ENCODE data around the gene ANKS1A. TPM values are rescaled to one million over a fixed set of nuclear protein-coding genes. Genes with fewer than 3 reads are reported as not detected.
"Not testable (repeated sequence)": the region's sequence is repeated elsewhere in the genome, so short reads cannot be mapped to it uniquely, and the experiment has no call there.

Gene ANKS1A
- total RNA-seq, 2 donors from 2014 or later, result 34.9 to 36.4 TPM

GRCh38 chr6:34993213-34993612, 104.2 kb downstream of the ANKS1A start:
- peaks cover 8% of the 10 kb centered on the region for H3K9me3 ChIP-seq (ENCODE audit: control insufficient read depth, low read length)
- peak overlapping the region; percentile 28 for H3K27ac Mint-ChIP-seq
- no peak overlapping the region for H3K27ac ChIP-seq (ENCODE audit: low read depth, low read length)
- DNase-seq, result no peak
- no peak overlapping the region for H3K9ac ChIP-seq (ENCODE audit: extremely low read depth, low read length, poor library complexity, severe bottlenecking)
- no peaks in the 10 kb centered on the region for H3K27me3 Mint-ChIP-seq (ENCODE audit: insufficient read depth)
- H3K4me3 Mint-ChIP-seq, result no peak overlapping the region
- peaks cover 6% of the 10 kb centered on the region for H3K4me1 ChIP-seq (ENCODE audit: control insufficient read depth, insufficient read depth, low read length)
- TF ChIP-seq, protein P1, sequence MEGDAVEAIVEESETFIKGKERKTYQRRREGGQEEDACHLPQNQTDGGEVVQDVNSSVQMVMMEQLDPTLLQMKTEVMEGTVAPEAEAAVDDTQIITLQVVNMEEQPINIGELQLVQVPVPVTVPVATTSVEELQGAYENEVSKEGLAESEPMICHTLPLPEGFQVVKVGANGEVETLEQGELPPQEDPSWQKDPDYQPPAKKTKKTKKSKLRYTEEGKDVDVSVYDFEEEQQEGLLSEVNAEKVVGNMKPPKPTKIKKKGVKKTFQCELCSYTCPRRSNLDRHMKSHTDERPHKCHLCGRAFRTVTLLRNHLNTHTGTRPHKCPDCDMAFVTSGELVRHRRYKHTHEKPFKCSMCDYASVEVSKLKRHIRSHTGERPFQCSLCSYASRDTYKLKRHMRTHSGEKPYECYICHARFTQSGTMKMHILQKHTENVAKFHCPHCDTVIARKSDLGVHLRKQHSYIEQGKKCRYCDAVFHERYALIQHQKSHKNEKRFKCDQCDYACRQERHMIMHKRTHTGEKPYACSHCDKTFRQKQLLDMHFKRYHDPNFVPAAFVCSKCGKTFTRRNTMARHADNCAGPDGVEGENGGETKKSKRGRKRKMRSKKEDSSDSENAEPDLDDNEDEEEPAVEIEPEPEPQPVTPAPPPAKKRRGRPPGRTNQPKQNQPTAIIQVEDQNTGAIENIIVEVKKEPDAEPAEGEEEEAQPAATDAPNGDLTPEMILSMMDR (conservative IDR thresholded peaks at IDR 0.05), result no peak
- H3K9me3 Mint-ChIP-seq, result peaks cover 10% of the 10 kb centered on the region
- peaks cover 76% of the 10 kb centered on the region for H3K36me3 ChIP-seq (ENCODE audit: control insufficient read depth, insufficient read depth, low read length)
- no peak overlapping the region for H3K4me3 ChIP-seq (ENCODE audit: low read length)
- H3K27me3 ChIP-seq (ENCODE audit: control insufficient read depth, insufficient read depth, low read length, poor library complexity, severe bottlenecking), result no peaks in the 10 kb centered on the region
- peaks cover 58% of the 10 kb centered on the region for H3K36me3 Mint-ChIP-seq (ENCODE audit: low read depth)
- 93 to 100% methylated on average over 2 to 3 of the region's 3 CpGs for WGBS, 2 experiments (ENCODE audit: insufficient coverage in 1 of 2, insufficient read length in 1 of 2)
- H3K4me1 Mint-ChIP-seq, result peaks cover 28% of the 10 kb centered on the region

DNA sequence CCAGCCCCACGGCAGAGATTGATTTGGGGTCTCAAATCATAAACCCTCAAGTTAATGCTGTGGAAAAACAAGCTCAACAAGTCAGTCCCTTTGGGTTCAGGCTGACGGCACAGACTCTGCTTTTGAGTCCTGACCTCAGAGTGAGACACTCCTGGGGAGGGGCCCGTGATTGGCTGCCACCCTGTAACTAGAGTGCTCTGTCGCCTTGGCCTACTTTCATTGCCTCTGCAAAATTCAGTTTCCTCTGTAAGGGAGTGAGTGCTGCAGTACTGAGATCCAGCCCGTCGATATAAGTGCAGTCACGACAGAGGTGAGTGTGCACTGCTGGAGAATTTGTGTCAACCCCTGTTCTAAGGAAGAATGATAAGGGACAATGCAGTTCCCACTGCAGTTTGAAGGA, 105.6 kb downstream of the ANKS1A start:
- peaks cover 8% of the 10 kb centered on the region for H3K9me3 ChIP-seq (ENCODE audit: control insufficient read depth, low read length)
- H3K27ac Mint-ChIP-seq, result no peak overlapping the region
- H3K4me1 ChIP-seq (ENCODE audit: control insufficient read depth, insufficient read depth, low read length), result peaks cover 9% of the 10 kb centered on the region
- H3K27me3 Mint-ChIP-seq (ENCODE audit: insufficient read depth), result no peaks in the 10 kb centered on the region
- TF ChIP-seq, protein P1 (conservative IDR thresholded peaks at IDR 0.05), result no peak
- 96 to 99% methylated on average over 6 to 7 of the region's 7 CpGs for WGBS, 2 experiments (ENCODE audit: insufficient coverage in 1 of 2, insufficient read length in 1 of 2)
- DNase-seq, result no peak
- no peak overlapping the region for H3K9ac ChIP-seq (ENCODE audit: extremely low read depth, low read length, poor library complexity, severe bottlenecking)
- peaks cover 61% of the 10 kb centered on the region for H3K36me3 Mint-ChIP-seq (ENCODE audit: low read depth)
- H3K9me3 Mint-ChIP-seq, result peaks cover 15% of the 10 kb centered on the region
- H3K4me1 Mint-ChIP-seq, result peaks cover 37% of the 10 kb centered on the region
- no peak overlapping the region for H3K4me3 ChIP-seq (ENCODE audit: low read length)
- no peak overlapping the region for H3K4me3 Mint-ChIP-seq
- H3K27ac ChIP-seq (ENCODE audit: low read depth, low read length), result no peak overlapping the region
- H3K27me3 ChIP-seq (ENCODE audit: control insufficient read depth, insufficient read depth, low read length, poor library complexity, severe bottlenecking), result no peaks in the 10 kb centered on the region
- peaks cover 63% of the 10 kb centered on the region for H3K36me3 ChIP-seq (ENCODE audit: control insufficient read depth, insufficient read depth, low read length)

DNA sequence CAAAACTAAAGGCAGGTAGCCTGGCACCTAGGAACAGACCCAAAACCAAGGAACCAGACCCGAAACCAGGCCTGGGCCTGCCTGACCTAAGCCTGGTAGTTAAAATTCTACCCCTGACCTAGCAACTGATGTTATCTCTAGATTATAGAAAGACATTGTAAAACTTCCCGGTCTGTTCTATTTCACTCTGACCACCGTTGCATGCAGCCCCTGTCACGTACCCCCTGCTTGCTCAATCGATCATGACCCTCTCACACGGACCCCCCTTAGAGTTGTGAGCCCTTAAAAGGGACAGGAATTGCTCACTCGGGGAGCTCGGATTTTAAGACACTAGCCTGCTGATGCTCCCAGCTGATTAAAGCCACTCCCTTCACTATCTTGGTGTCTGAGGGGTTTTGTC, 109.4 kb downstream of the ANKS1A start:
- peaks cover 58% of the 10 kb centered on the region for H3K36me3 Mint-ChIP-seq (ENCODE audit: low read depth)
- 85 to 89% methylated on average over 2 to 8 of the region's 8 CpGs for WGBS, 2 experiments (ENCODE audit: insufficient coverage in 1 of 2, insufficient read length in 1 of 2)
- not testable (repeated sequence) for H3K9ac ChIP-seq (ENCODE audit: extremely low read depth, low read length, poor library complexity, severe bottlenecking); H3K27ac ChIP-seq (ENCODE audit: low read depth, low read length); DNase-seq; H3K27me3 Mint-ChIP-seq (ENCODE audit: insufficient read depth); H3K4me3 Mint-ChIP-seq; H3K4me1 ChIP-seq (ENCODE audit: control insufficient read depth, insufficient read depth, low read length); H3K9me3 ChIP-seq (ENCODE audit: control insufficient read depth, low read length); H3K4me3 ChIP-seq (ENCODE audit: low read length); H3K27me3 ChIP-seq (ENCODE audit: control insufficient read depth, insufficient read depth, low read length, poor library complexity, severe bottlenecking)
- peaks cover 46% of the 10 kb centered on the region for H3K36me3 ChIP-seq (ENCODE audit: control insufficient read depth, insufficient read depth, low read length)
- H3K27ac Mint-ChIP-seq, result peak overlapping the region; percentile 78
- peaks cover 15% of the 10 kb centered on the region for H3K9me3 Mint-ChIP-seq
- peaks cover 16% of the 10 kb centered on the region for H3K4me1 Mint-ChIP-seq

DNA sequence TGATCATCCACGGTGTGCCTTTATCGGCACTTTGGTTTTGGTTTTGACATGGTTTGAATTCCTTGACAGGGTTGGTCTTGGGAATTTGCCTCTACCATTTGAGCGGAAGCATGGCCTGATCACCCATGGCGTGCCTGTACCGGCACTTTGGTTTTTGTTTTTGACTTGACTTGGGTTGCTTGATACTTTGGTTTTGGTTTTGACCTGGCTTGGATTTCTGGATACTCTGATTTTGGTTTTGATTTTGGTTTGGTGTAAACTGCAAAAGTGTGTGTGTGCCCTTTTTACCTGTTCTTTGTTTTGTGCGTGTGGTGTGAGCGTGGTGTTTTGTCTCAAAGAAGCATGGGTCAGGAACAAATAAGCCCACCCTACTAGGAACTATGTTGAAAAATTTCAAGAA, 110.1 kb downstream of the ANKS1A start:
- not testable (repeated sequence) for DNase-seq; H3K27me3 ChIP-seq (ENCODE audit: control insufficient read depth, insufficient read depth, low read length, poor library complexity, severe bottlenecking); H3K27ac ChIP-seq (ENCODE audit: low read depth, low read length); H3K27me3 Mint-ChIP-seq (ENCODE audit: insufficient read depth); H3K9me3 ChIP-seq (ENCODE audit: control insufficient read depth, low read length); H3K27ac Mint-ChIP-seq; H3K4me3 Mint-ChIP-seq; H3K9ac ChIP-seq (ENCODE audit: extremely low read depth, low read length, poor library complexity, severe bottlenecking); H3K4me1 ChIP-seq (ENCODE audit: control insufficient read depth, insufficient read depth, low read length); H3K4me3 ChIP-seq (ENCODE audit: low read length)
- Mint-ChIP-seq H3K4me1 (peaks cover 14% of the 10 kb centered on the region), H3K36me3 (ENCODE audit: low read depth) (peaks cover 58% of the 10 kb centered on the region), H3K9me3 (peaks cover 15% of the 10 kb centered on the region)
- H3K36me3 ChIP-seq (ENCODE audit: control insufficient read depth, insufficient read depth, low read length), result peaks cover 38% of the 10 kb centered on the region
- WGBS, 2 experiments (ENCODE audit: insufficient coverage in 1 of 2, insufficient read length in 1 of 2), result 94 to 100% methylated on average over 1 to 7 of the region's 7 CpGs

- H3K4me1 ChIP-seq (ENCODE audit: control insufficient read depth, insufficient read depth, low read length); H3K9ac ChIP-seq (ENCODE audit: extremely low read depth, low read length, poor library complexity, severe bottlenecking); H3K9me3 ChIP-seq (ENCODE audit: control insufficient read depth, low read length); H3K27me3 ChIP-seq (ENCODE audit: control insufficient read depth, insufficient read depth, low read length, poor library complexity, severe bottlenecking); H3K4me3 ChIP-seq (ENCODE audit: low read length); H3K4me3 Mint-ChIP-seq; DNase-seq; H3K27me3 Mint-ChIP-seq (ENCODE audit: insufficient read depth); H3K27ac ChIP-seq (ENCODE audit: low read depth, low read length): not testable (repeated sequence)
- WGBS, 2 experiments (ENCODE audit: insufficient coverage in 1 of 2, insufficient read length in 1 of 2), result 100% methylated on average over 2 to 4 of the region's 4 CpGs
- Mint-ChIP-seq H3K36me3 (ENCODE audit: low read depth) (peaks cover 52% of the 10 kb centered on the region), H3K9me3 (peaks cover 15% of the 10 kb centered on the region), H3K27ac (peak overlapping the region; percentile 11), H3K4me1 (peaks cover 14% of the 10 kb centered on the region)
- peaks cover 36% of the 10 kb centered on the region for H3K36me3 ChIP-seq (ENCODE audit: control insufficient read depth, insufficient read depth, low read length)
These were observed 110.9 kb downstream of the ANKS1A start for GRCh38 chr6:34999962-35000361.

DNA sequence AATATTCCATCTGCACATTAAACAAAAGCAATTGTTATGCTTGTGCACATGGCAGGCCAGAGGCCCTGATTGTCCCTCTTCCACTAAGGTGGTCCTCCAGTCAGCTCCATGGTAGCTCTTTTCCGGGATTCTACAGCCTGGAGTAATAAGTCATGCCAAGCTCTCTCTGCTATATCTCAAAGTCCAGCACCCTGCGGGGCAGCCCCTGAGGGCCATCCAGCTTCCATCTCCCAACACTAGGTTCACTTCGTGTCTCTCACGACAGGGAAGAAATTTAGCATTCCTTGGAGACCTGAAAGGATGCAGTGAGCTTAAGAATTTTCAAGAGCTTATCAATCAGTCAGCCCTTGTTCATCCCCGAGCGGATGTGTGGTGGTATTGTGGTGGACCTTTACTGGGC, 112.3 kb downstream of the ANKS1A start:
- not testable (repeated sequence) for H3K9ac ChIP-seq (ENCODE audit: extremely low read depth, low read length, poor library complexity, severe bottlenecking); H3K9me3 ChIP-seq (ENCODE audit: control insufficient read depth, low read length); DNase-seq; H3K4me3 Mint-ChIP-seq; H3K4me1 ChIP-seq (ENCODE audit: control insufficient read depth, insufficient read depth, low read length); H3K27me3 Mint-ChIP-seq (ENCODE audit: insufficient read depth); H3K27ac ChIP-seq (ENCODE audit: low read depth, low read length); H3K27ac Mint-ChIP-seq; H3K4me3 ChIP-seq (ENCODE audit: low read length); H3K27me3 ChIP-seq (ENCODE audit: control insufficient read depth, insufficient read depth, low read length, poor library complexity, severe bottlenecking)
- H3K36me3 ChIP-seq (ENCODE audit: control insufficient read depth, insufficient read depth, low read length), result peaks cover 31% of the 10 kb centered on the region
- peaks cover 13% of the 10 kb centered on the region for H3K9me3 Mint-ChIP-seq
- WGBS, 2 experiments (ENCODE audit: insufficient coverage in 1 of 2, insufficient read length in 1 of 2), result 93 to 100% methylated on average over 1 to 4 of the region's 6 CpGs
- H3K36me3 Mint-ChIP-seq (ENCODE audit: low read depth), result peaks cover 48% of the 10 kb centered on the region
- H3K4me1 Mint-ChIP-seq, result peaks cover 14% of the 10 kb centered on the region

Data from endodermal cell (in vitro differentiated cells).